Stimulated activated memory B cell treated with anti-CD40 and anti-IgM and Interleukin-4, amounts not matched to agents 10 μg/mL and 1 μg/mL and 100 μg/mL, for 72 hours (primary cell): ENCODE data around the gene WDR38.
"Not testable (repeated sequence)": the region's sequence is repeated elsewhere in the genome, so short reads cannot be mapped to it uniquely, and the experiment has no call there.

Source experiments
- ATAC-seq: fragments of 150-1000 bp; cut with Tn5 transposase; 2 replicates; pipeline ENCODE4 v1.10.0; 2021
- H3K27ac Mint-ChIP-seq: one replicate; pipeline ENCODE4 v1.8.0; 2022; ENCODE audit warnings: mild to moderate bottlenecking, mixed read lengths
- H3K27me3 Mint-ChIP-seq: one replicate; pipeline ENCODE4 v1.8.0; 2022; ENCODE audit warnings: mixed read lengths
- H3K36me3 Mint-ChIP-seq: one replicate; pipeline ENCODE4 v1.8.0; 2022; ENCODE audit warnings: mixed read lengths
- H3K4me1 Mint-ChIP-seq: one replicate; pipeline ENCODE4 v1.8.0; 2022; ENCODE audit warnings: mixed read lengths
- H3K4me3 Mint-ChIP-seq: one replicate; pipeline ENCODE4 v1.8.0; 2022; ENCODE audit warnings: mild to moderate bottlenecking, moderate library complexity, mixed read lengths
- H3K9me3 Mint-ChIP-seq: one replicate; pipeline ENCODE4 v1.8.0; 2022; ENCODE audit warnings: mixed read lengths

WDR38 gene

GRCh38 chr9:124844291-124844690 is 9.0 kb upstream of the WDR38 start:
- H3K9me3 Mint-ChIP-seq = no peaks in the 10 kb centered on the region

GRCh38 chr9:124846467-124846866 is 6.8 kb upstream of the WDR38 start:
- H3K27ac Mint-ChIP-seq, H3K9me3 Mint-ChIP-seq, H3K4me1 Mint-ChIP-seq, ATAC-seq, H3K36me3 Mint-ChIP-seq, H3K4me3 Mint-ChIP-seq: not testable (repeated sequence)
- H3K27me3 Mint-ChIP-seq = peaks cover 28% of the 10 kb centered on the region

More at GRCh38 chr9:124844291-124844690, 9.0 kb upstream of the WDR38 start:
- Mint-ChIP-seq H3K4me3 (no peak overlapping the region), H3K27ac (no peak overlapping the region), H3K4me1 (no peaks in the 10 kb centered on the region), H3K27me3 (peaks cover 36% of the 10 kb centered on the region), H3K36me3 (no peaks in the 10 kb centered on the region)
- no peak for ATAC-seq

- H3K27me3 Mint-ChIP-seq = peaks cover 28% of the 10 kb centered on the region
- H3K27ac Mint-ChIP-seq = no peak overlapping the region
- H3K36me3 Mint-ChIP-seq = no peaks in the 10 kb centered on the region
- no peaks in the 10 kb centered on the region for H3K4me1 Mint-ChIP-seq
- ATAC-seq = no peak
- no peak overlapping the region for H3K4me3 Mint-ChIP-seq
- no peaks in the 10 kb centered on the region for H3K9me3 Mint-ChIP-seq
Measured at GRCh38 chr9:124846969-124847368, 6.3 kb upstream of the WDR38 start.

GRCh38 chr9:124849801-124850200 is 3.5 kb upstream of the WDR38 start:
- Mint-ChIP-seq H3K4me3 (no peak overlapping the region), H3K27me3 (peaks cover 19% of the 10 kb centered on the region), H3K27ac (no peak overlapping the region), H3K9me3 (no peaks in the 10 kb centered on the region), H3K4me1 (peaks cover 8% of the 10 kb centered on the region), H3K36me3 (no peaks in the 10 kb centered on the region)
- ATAC-seq = no peak

GRCh38 chr9:124852121-124852828 is 985 bp upstream of the WDR38 start:
- Mint-ChIP-seq H3K27ac (peak overlapping the region; percentile 43), H3K4me3 (peak overlapping the region; percentile 70), H3K9me3 (no peaks in the 10 kb centered on the region), H3K27me3 (peaks cover 7% of the 10 kb centered on the region), H3K36me3 (peaks cover under 1% of the 10 kb centered on the region), H3K4me1 (peaks cover 16% of the 10 kb centered on the region)
- no peak for ATAC-seq

GRCh38 chr9:124853605-124854143 is 414 bp downstream of the WDR38 start:
- Mint-ChIP-seq H3K9me3 (no peaks in the 10 kb centered on the region), H3K27ac (peak overlapping the region; percentile 43), H3K4me1 (peaks cover 30% of the 10 kb centered on the region), H3K4me3 (peak overlapping the region; percentile 70), H3K27me3 (no peaks in the 10 kb centered on the region), H3K36me3 (peaks cover 14% of the 10 kb centered on the region)
- ATAC-seq = no peak

- no peaks in the 10 kb centered on the region for H3K9me3 Mint-ChIP-seq
- H3K27ac Mint-ChIP-seq = no peak overlapping the region
- H3K4me3 Mint-ChIP-seq = no peak overlapping the region
- peaks cover 35% of the 10 kb centered on the region for H3K4me1 Mint-ChIP-seq
- H3K27me3 Mint-ChIP-seq = no peaks in the 10 kb centered on the region
- peaks cover 18% of the 10 kb centered on the region for H3K36me3 Mint-ChIP-seq
- no peak for ATAC-seq
Measured at GRCh38 chr9:124854161-124854560, 901 bp downstream of the WDR38 start.

- no peaks in the 10 kb centered on the region for H3K9me3 Mint-ChIP-seq
- no peak for ATAC-seq
- peaks cover 42% of the 10 kb centered on the region for H3K4me1 Mint-ChIP-seq
- H3K27me3 Mint-ChIP-seq = no peaks in the 10 kb centered on the region
- no peak overlapping the region for H3K4me3 Mint-ChIP-seq
- H3K27ac Mint-ChIP-seq = peak overlapping the region; percentile 82
- peaks cover 25% of the 10 kb centered on the region for H3K36me3 Mint-ChIP-seq
Measured at GRCh38 chr9:124854822-124855221, 1.6 kb downstream of the WDR38 start.

- Mint-ChIP-seq H3K36me3 (peaks cover 32% of the 10 kb centered on the region), H3K9me3 (no peaks in the 10 kb centered on the region), H3K27me3 (no peaks in the 10 kb centered on the region), H3K27ac (peak overlapping the region; percentile 82), H3K4me1 (peaks cover 49% of the 10 kb centered on the region), H3K4me3 (no peak overlapping the region)
- no peak for ATAC-seq
Measured at GRCh38 chr9:124855566-124855943, 2.3 kb downstream of the WDR38 start.

GRCh38 chr9:124855944-124856765 is 2.9 kb downstream of the WDR38 start:
- Mint-ChIP-seq H3K9me3 (no peaks in the 10 kb centered on the region), H3K36me3 (peaks cover 38% of the 10 kb centered on the region), H3K27ac (peak overlapping the region; percentile 82), H3K4me3 (no peak overlapping the region), H3K4me1 (peaks cover 55% of the 10 kb centered on the region), H3K27me3 (no peaks in the 10 kb centered on the region)
- peak; percentile 4 for ATAC-seq

- Mint-ChIP-seq H3K27ac (no peak overlapping the region), H3K9me3 (no peaks in the 10 kb centered on the region), H3K4me3 (no peak overlapping the region), H3K36me3 (peaks cover 43% of the 10 kb centered on the region), H3K4me1 (peaks cover 54% of the 10 kb centered on the region), H3K27me3 (no peaks in the 10 kb centered on the region)
- no peak for ATAC-seq
Measured at GRCh38 chr9:124857533-124858162, 4.4 kb downstream of the WDR38 start.

- no peaks in the 10 kb centered on the region for H3K9me3 Mint-ChIP-seq
- H3K36me3 Mint-ChIP-seq = peaks cover 43% of the 10 kb centered on the region
- H3K27ac Mint-ChIP-seq = no peak overlapping the region
- H3K4me1 Mint-ChIP-seq = peaks cover 54% of the 10 kb centered on the region
- no peaks in the 10 kb centered on the region for H3K27me3 Mint-ChIP-seq
- no peak for ATAC-seq
- H3K4me3 Mint-ChIP-seq = no peak overlapping the region
Measured at GRCh38 chr9:124858330-124859046, 5.2 kb downstream of the WDR38 start.

- Mint-ChIP-seq H3K4me3 (peak overlapping the region; percentile 86), H3K27ac (peak overlapping the region; percentile 83), H3K9me3 (no peaks in the 10 kb centered on the region), H3K36me3 (peaks cover 43% of the 10 kb centered on the region), H3K27me3 (no peaks in the 10 kb centered on the region), H3K4me1 (peaks cover 58% of the 10 kb centered on the region)
- ATAC-seq = no peak
Measured at GRCh38 chr9:124859803-124860581, 6.7 kb downstream of the WDR38 start.
